ENCODE data around the gene JMJD4. TPM values are rescaled to one million over a fixed set of nuclear protein-coding genes. Genes with fewer than 3 reads are reported as not detected.
A peak's percentile ranks its signal among the peaks of the same experiment; 100 is the strongest.

The JMJD4 gene
- total RNA-seq, 1 donor from 2014 or later, result 13.4 TPM

GRCh38 chr1:227769047-227769935, 34.2 kb upstream of the JMJD4 start:
- intact Hi-C loops (cut with DNase I), result loop anchor here (5.0 kb wide), 1 partner anchor 178 kb away; the partner anchor contains the start of gene WNT9A
- ATAC-seq, result no peak
- DNase-seq (ENCODE audit: low spot score), result no peak

- DNase-seq (ENCODE audit: low spot score) (no peak), ATAC-seq (no peak)
- intact Hi-C loops (cut with DNase I), result loop anchor here (5.0 kb wide), 1 partner anchor 179 kb away; the partner anchor contains the start of gene WNT9A
Observed at GRCh38 chr1:227768640-227769039, 33.5 kb upstream of the JMJD4 start.

- intact Hi-C loops (cut with DNase I), result loop anchor here (5.0 kb wide), 1 partner anchor 179 kb away; the partner anchor contains the start of gene WNT9A
- DNase-seq (ENCODE audit: low spot score) (no peak), ATAC-seq (no peak)
Observed at GRCh38 chr1:227768125-227768439, 33.0 kb upstream of the JMJD4 start.

- ATAC-seq (no peak), DNase-seq (ENCODE audit: low spot score) (no peak)
- intact Hi-C loops (cut with DNase I), result loop anchor here (5.0 kb wide), 1 partner anchor 180 kb away; the partner anchor contains the start of gene WNT9A
Observed at GRCh38 chr1:227767401-227768124, 32.5 kb upstream of the JMJD4 start.

GRCh38 chr1:227766653-227767277, 31.7 kb upstream of the JMJD4 start:
- no peak for ATAC-seq
- intact Hi-C loops (cut with DNase I), result loop anchor here (5.0 kb wide), 1 partner anchor 181 kb away; the partner anchor contains the start of gene WNT9A

GRCh38 chr1:227766015-227766634, 31.0 kb upstream of the JMJD4 start:
- no peak for DNase-seq (ENCODE audit: low spot score)
- no peak for ATAC-seq
- intact Hi-C loops (cut with DNase I), result loop anchor here (5.0 kb wide), 1 partner anchor 181 kb away; the partner anchor contains the start of gene WNT9A

More at GRCh38 chr1:227766653-227767277, 31.7 kb upstream of the JMJD4 start:
- no peak for DNase-seq (ENCODE audit: low spot score)

- DNase-seq (ENCODE audit: low spot score) (no peak), ATAC-seq (no peak)
- intact Hi-C loops (cut with DNase I), result loop anchor here (5.0 kb wide), 1 partner anchor 182 kb away; the partner anchor contains the start of gene WNT9A
Observed at GRCh38 chr1:227765261-227766014, 30.3 kb upstream of the JMJD4 start.

GRCh38 chr1:227764019-227764391, 28.9 kb upstream of the JMJD4 start:
- no peak for DNase-seq (ENCODE audit: low spot score)
- no peak for ATAC-seq
- intact Hi-C loops (cut with DNase I), result no loop called here

- no peak for DNase-seq (ENCODE audit: low spot score)
- ATAC-seq, result no peak
Observed at GRCh38 chr1:227763246-227764018, 28.3 kb upstream of the JMJD4 start.

GRCh38 chr1:227762231-227762911, 27.3 kb upstream of the JMJD4 start:
- ATAC-seq, result peak; percentile 92
- intact Hi-C loops (cut with DNase I), result no loop called here
- DNase-seq (ENCODE audit: low spot score), result peak; percentile 93

More at GRCh38 chr1:227763246-227764018, 28.3 kb upstream of the JMJD4 start:
- intact Hi-C loops (cut with DNase I), result no loop called here

- no peak for ATAC-seq
- no peak for DNase-seq (ENCODE audit: low spot score)
- intact Hi-C loops (cut with DNase I), result no loop called here
Observed at GRCh38 chr1:227761621-227762230, 26.6 kb upstream of the JMJD4 start.

- DNase-seq (ENCODE audit: low spot score) (no peak), ATAC-seq (no peak)
- intact Hi-C loops (cut with DNase I), result no loop called here
Observed at GRCh38 chr1:227760377-227760776, 25.3 kb upstream of the JMJD4 start.

- DNase-seq (ENCODE audit: low spot score), result no peak
- ATAC-seq, result peak; percentile 76
Observed at GRCh38 chr1:227759341-227760300, 24.5 kb upstream of the JMJD4 start.

GRCh38 chr1:227758366-227758765, 23.3 kb upstream of the JMJD4 start:
- intact Hi-C loops (cut with DNase I), result no loop called here
- DNase-seq (ENCODE audit: low spot score) (no peak), ATAC-seq (no peak)

More at GRCh38 chr1:227759341-227760300, 24.5 kb upstream of the JMJD4 start:
- intact Hi-C loops (cut with DNase I), result no loop called here

GRCh38 chr1:227757781-227758180, 22.7 kb upstream of the JMJD4 start:
- ATAC-seq (no peak), DNase-seq (ENCODE audit: low spot score) (no peak)
- intact Hi-C loops (cut with DNase I), result no loop called here

Data from sciatic nerve (tissue), 2 donors.